ENCODE data around the gene HBQ1.
"Not testable (repeated sequence)": the region's sequence is repeated elsewhere in the genome, so short reads cannot be mapped to it uniquely, and the experiment has no call there.

HBQ1 gene

GRCh38 chr16:162271-162991 lies 17.8 kb upstream of the HBQ1 start:
- DNase-seq, result no peak

GRCh38 chr16:163139-163538 lies 17.1 kb upstream of the HBQ1 start:
- DNase-seq, result not testable (repeated sequence)

- DNase-seq, result not testable (repeated sequence)
Observed at GRCh38 chr16:163696-164095, 16.6 kb upstream of the HBQ1 start.

- DNase-seq, result not testable (repeated sequence)
Observed at GRCh38 chr16:164134-164823, 16.0 kb upstream of the HBQ1 start.

- DNase-seq, result no peak
Observed at GRCh38 chr16:164827-165538, 15.3 kb upstream of the HBQ1 start.

- DNase-seq, result peak in 1 of 2 experiments; percentile 13
Observed at GRCh38 chr16:165539-166374, 14.5 kb upstream of the HBQ1 start, which contains the start of gene HBM. Gene HBM, plus strand, starts transcription at chr16:165978. Its CDS starts 20 bp downstream, at chr16:165998.

- DNase-seq, result no peak
Observed at GRCh38 chr16:166375-167121, 13.7 kb upstream of the HBQ1 start.

- DNase-seq, result no peak
Observed at GRCh38 chr16:167122-167690, 13.1 kb upstream of the HBQ1 start.

- DNase-seq, result no peak
Observed at GRCh38 chr16:168424-168823, 11.8 kb upstream of the HBQ1 start.

GRCh38 chr16:169014-169413 lies 11.2 kb upstream of the HBQ1 start:
- DNase-seq, result no peak

GRCh38 chr16:170088-170507 lies 10.2 kb upstream of the HBQ1 start:
- DNase-seq, result not testable (repeated sequence)

- no peak for DNase-seq
Observed at GRCh38 chr16:170788-171187, 9.5 kb upstream of the HBQ1 start.

- not testable (repeated sequence) for DNase-seq
Observed at GRCh38 chr16:172374-172941, 7.8 kb upstream of the HBQ1 start, which contains the start of gene HBA2. Gene HBA2, plus strand, starts transcription at chr16:172876. Its CDS starts 37 bp downstream, at chr16:172913.

GRCh38 chr16:173211-173854 lies 6.9 kb upstream of the HBQ1 start:
- DNase-seq, result not testable (repeated sequence)

GRCh38 chr16:173928-174769 lies 6.1 kb upstream of the HBQ1 start:
- not testable (repeated sequence) for DNase-seq

GRCh38 chr16:175011-175949 lies 5.0 kb upstream of the HBQ1 start:
- no peak for DNase-seq

- DNase-seq, result not testable (repeated sequence)
Observed at GRCh38 chr16:176006-176405, 4.3 kb upstream of the HBQ1 start.

All from activated CD4-positive, alpha-beta T cell treated with anti-CD3 and anti-CD28 coated beads, Interleukin-2, amount 50 U/mL, for 4 hours (primary cell).